K562 (cell line): ENCODE measurements around the gene MAPKAPK3. TPM values are rescaled to one million over a fixed set of nuclear protein-coding genes. Genes with fewer than 3 reads are reported as not detected.

Experiments
- ESRRB ChIP-seq: fragments of 250-450 bp; sonication (Bioruptor Pico); IDR thresholded peaks from 2 replicates; pipeline ENCODE4 v1.5.0; 2020; ENCODE audit warnings: mild to moderate bottlenecking, moderate library complexity, borderline replicate concordance
- GATAD2A ChIP-seq: fragments of 450-650 bp; IDR thresholded peaks from 2 replicates; pipeline ENCODE4 v1.6.1; 2017
- RFX1 ChIP-seq: fragments of 450-650 bp; IDR thresholded peaks from 2 replicates; pipeline ENCODE4 v1.6.1; 2016; ENCODE audit warnings: mild to moderate bottlenecking, moderate library complexity
- SRF ChIP-seq, 2 experiments: fragments of 250-450, 450-650 bp in 1 of 2; sonication (Bioruptor Pico) in 1 of 2; sonication (generic) in 1 of 2; formaldehyde crosslinking; IDR thresholded peaks; 2 replicates each; pipeline versions ENCODE4 v1.5.0 to v1.5.1; 2020 to 2022; ENCODE audit warnings: mild to moderate bottlenecking in 1 of 2, missing genetic modification reagents in 1 of 2
- SRSF7 ChIP-seq: fragments of 200-400 bp; formaldehyde crosslinking; optimal IDR thresholded peaks from 2 replicates; pipeline ENCODE3; 2017; ENCODE audit warnings: mild to moderate bottlenecking, low read depth, low read length
- polyA plus RNA-seq, 8 experiments: library from polyadenylated mRNA; depleted of rRNA in 4 of 8; stranded (reverse) in 5 of 8; unstranded in 3 of 8; fragments of >200 nt; fragmentation: Nextera tagmentation in 2 of 8; fragmentation: Illumina TruSeq in 1 of 8; extraction: Ambion mirVana in 2 of 8; extraction: Trizol in 1 of 8; gene quantifications; 2 replicates each; pipeline versions ENCODE4 v1.2.1 to v1.2.3, GENCODE V29; 2011 to 2014; ENCODE audit warnings: inconsistent platforms in 1 of 8, missing spikeins in 1 of 8
- total RNA-seq, 7 experiments: library from RNA; depleted of rRNA in 6 of 7; stranded (reverse); fragments of >200 nt in 6 of 7; fragmentation: Illumina TruSeq in 2 of 7; extraction: Trizol in 2 of 7; gene quantifications; 2 replicates each; pipeline versions ENCODE4 v1.2.1 to v1.2.3, GENCODE V29; 2011 to 2021; ENCODE audit warnings: low replicate concordance in 1 of 7
- TF ChIP-seq, protein P1 (sequence below): fragments of 450-650 bp; conservative IDR thresholded peaks from 2 replicates; pipeline ENCODE4 v1.6.1; 2016; ENCODE audit warnings: missing genetic modification characterization, low read depth, mild to moderate bottlenecking, control low read depth, missing compliant biosample characterization
- TF ChIP-seq, protein P2 (sequence below): sonication (generic); formaldehyde crosslinking; IDR thresholded peaks from 2 replicates; pipeline ENCODE4 v1.8.0; 2023; ENCODE audit warnings: mild to moderate bottlenecking, missing genetic modification reagents
- TF ChIP-seq, protein P3 (sequence below): fragments of 450-650 bp; IDR thresholded peaks from 2 replicates; pipeline ENCODE4 v1.6.1; 2016; ENCODE audit warnings: mild to moderate bottlenecking, moderate library complexity

The MAPKAPK3 gene
- total and polyA plus RNA-seq, 9 of the 15 experiments (the other 6 are each of a cell fraction or from before 2014, with no cell fraction given): 8.0 to 56.4 (median 41.2) TPM

DNA sequence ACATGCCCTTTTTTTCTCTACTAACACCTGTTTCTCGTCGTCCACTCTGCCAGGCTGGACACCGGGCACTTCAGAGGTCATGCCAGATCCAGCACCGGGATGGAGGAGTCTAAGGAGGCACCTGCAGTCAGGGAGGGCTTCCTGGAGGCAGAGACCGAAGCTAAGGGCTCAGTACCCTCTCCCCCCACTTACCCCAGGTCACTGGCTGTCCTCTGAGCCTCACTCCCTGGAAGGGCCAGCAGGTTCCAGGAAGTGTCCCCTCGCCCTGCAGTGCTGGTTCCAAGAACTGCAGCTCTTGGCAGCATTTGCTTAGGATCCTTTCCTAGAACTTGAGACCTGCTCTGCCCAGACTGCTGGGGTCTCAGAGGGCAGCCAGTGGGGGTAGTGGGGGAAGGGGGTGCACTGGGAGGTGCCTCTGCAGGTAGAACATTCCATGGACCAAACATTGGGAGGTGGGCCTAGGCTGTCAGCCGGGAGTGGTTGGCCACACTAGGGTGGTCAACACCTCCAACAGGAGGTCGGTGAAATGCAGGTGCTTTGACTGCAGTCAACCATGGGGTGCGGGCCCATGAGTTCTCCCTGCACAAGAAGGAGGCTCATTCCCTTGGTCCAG is 16.7 kb upstream of the MAPKAPK3 start (continued):
- no peak for TF ChIP-seq ESRRB (CRISPR knock-in tag)
- no peak for TF ChIP-seq SRSF7
- no peak; the same call in 1 of the 2 replicates for TF ChIP-seq GATAD2A
- TF ChIP-seq, protein P1, sequence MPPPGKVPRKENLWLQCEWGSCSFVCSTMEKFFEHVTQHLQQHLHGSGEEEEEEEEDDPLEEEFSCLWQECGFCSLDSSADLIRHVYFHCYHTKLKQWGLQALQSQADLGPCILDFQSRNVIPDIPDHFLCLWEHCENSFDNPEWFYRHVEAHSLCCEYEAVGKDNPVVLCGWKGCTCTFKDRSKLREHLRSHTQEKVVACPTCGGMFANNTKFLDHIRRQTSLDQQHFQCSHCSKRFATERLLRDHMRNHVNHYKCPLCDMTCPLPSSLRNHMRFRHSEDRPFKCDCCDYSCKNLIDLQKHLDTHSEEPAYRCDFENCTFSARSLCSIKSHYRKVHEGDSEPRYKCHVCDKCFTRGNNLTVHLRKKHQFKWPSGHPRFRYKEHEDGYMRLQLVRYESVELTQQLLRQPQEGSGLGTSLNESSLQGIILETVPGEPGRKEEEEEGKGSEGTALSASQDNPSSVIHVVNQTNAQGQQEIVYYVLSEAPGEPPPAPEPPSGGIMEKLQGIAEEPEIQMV: no peak
- no peak for TF ChIP-seq RFX1
- TF ChIP-seq SRF (CRISPR knock-in tag; IDR thresholded peaks at IDR 0.05): no peak
- TF ChIP-seq, protein P2, sequence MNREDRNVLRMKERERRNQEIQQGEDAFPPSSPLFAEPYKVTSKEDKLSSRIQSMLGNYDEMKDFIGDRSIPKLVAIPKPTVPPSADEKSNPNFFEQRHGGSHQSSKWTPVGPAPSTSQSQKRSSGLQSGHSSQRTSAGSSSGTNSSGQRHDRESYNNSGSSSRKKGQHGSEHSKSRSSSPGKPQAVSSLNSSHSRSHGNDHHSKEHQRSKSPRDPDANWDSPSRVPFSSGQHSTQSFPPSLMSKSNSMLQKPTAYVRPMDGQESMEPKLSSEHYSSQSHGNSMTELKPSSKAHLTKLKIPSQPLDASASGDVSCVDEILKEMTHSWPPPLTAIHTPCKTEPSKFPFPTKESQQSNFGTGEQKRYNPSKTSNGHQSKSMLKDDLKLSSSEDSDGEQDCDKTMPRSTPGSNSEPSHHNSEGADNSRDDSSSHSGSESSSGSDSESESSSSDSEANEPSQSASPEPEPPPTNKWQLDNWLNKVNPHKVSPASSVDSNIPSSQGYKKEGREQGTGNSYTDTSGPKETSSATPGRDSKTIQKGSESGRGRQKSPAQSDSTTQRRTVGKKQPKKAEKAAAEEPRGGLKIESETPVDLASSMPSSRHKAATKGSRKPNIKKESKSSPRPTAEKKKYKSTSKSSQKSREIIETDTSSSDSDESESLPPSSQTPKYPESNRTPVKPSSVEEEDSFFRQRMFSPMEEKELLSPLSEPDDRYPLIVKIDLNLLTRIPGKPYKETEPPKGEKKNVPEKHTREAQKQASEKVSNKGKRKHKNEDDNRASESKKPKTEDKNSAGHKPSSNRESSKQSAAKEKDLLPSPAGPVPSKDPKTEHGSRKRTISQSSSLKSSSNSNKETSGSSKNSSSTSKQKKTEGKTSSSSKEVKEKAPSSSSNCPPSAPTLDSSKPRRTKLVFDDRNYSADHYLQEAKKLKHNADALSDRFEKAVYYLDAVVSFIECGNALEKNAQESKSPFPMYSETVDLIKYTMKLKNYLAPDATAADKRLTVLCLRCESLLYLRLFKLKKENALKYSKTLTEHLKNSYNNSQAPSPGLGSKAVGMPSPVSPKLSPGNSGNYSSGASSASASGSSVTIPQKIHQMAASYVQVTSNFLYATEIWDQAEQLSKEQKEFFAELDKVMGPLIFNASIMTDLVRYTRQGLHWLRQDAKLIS: no peak
- TF ChIP-seq, protein P3, sequence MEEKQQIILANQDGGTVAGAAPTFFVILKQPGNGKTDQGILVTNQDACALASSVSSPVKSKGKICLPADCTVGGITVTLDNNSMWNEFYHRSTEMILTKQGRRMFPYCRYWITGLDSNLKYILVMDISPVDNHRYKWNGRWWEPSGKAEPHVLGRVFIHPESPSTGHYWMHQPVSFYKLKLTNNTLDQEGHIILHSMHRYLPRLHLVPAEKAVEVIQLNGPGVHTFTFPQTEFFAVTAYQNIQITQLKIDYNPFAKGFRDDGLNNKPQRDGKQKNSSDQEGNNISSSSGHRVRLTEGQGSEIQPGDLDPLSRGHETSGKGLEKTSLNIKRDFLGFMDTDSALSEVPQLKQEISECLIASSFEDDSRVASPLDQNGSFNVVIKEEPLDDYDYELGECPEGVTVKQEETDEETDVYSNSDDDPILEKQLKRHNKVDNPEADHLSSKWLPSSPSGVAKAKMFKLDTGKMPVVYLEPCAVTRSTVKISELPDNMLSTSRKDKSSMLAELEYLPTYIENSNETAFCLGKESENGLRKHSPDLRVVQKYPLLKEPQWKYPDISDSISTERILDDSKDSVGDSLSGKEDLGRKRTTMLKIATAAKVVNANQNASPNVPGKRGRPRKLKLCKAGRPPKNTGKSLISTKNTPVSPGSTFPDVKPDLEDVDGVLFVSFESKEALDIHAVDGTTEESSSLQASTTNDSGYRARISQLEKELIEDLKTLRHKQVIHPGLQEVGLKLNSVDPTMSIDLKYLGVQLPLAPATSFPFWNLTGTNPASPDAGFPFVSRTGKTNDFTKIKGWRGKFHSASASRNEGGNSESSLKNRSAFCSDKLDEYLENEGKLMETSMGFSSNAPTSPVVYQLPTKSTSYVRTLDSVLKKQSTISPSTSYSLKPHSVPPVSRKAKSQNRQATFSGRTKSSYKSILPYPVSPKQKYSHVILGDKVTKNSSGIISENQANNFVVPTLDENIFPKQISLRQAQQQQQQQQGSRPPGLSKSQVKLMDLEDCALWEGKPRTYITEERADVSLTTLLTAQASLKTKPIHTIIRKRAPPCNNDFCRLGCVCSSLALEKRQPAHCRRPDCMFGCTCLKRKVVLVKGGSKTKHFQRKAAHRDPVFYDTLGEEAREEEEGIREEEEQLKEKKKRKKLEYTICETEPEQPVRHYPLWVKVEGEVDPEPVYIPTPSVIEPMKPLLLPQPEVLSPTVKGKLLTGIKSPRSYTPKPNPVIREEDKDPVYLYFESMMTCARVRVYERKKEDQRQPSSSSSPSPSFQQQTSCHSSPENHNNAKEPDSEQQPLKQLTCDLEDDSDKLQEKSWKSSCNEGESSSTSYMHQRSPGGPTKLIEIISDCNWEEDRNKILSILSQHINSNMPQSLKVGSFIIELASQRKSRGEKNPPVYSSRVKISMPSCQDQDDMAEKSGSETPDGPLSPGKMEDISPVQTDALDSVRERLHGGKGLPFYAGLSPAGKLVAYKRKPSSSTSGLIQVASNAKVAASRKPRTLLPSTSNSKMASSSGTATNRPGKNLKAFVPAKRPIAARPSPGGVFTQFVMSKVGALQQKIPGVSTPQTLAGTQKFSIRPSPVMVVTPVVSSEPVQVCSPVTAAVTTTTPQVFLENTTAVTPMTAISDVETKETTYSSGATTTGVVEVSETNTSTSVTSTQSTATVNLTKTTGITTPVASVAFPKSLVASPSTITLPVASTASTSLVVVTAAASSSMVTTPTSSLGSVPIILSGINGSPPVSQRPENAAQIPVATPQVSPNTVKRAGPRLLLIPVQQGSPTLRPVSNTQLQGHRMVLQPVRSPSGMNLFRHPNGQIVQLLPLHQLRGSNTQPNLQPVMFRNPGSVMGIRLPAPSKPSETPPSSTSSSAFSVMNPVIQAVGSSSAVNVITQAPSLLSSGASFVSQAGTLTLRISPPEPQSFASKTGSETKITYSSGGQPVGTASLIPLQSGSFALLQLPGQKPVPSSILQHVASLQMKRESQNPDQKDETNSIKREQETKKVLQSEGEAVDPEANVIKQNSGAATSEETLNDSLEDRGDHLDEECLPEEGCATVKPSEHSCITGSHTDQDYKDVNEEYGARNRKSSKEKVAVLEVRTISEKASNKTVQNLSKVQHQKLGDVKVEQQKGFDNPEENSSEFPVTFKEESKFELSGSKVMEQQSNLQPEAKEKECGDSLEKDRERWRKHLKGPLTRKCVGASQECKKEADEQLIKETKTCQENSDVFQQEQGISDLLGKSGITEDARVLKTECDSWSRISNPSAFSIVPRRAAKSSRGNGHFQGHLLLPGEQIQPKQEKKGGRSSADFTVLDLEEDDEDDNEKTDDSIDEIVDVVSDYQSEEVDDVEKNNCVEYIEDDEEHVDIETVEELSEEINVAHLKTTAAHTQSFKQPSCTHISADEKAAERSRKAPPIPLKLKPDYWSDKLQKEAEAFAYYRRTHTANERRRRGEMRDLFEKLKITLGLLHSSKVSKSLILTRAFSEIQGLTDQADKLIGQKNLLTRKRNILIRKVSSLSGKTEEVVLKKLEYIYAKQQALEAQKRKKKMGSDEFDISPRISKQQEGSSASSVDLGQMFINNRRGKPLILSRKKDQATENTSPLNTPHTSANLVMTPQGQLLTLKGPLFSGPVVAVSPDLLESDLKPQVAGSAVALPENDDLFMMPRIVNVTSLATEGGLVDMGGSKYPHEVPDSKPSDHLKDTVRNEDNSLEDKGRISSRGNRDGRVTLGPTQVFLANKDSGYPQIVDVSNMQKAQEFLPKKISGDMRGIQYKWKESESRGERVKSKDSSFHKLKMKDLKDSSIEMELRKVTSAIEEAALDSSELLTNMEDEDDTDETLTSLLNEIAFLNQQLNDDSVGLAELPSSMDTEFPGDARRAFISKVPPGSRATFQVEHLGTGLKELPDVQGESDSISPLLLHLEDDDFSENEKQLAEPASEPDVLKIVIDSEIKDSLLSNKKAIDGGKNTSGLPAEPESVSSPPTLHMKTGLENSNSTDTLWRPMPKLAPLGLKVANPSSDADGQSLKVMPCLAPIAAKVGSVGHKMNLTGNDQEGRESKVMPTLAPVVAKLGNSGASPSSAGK: no peak
